Stimulated activated naive CD8-positive, alpha-beta T cell treated with anti-CD3 and anti-CD28 coated beads, Interleukin-15, Interleukin-2, amounts not matched to agents 100 U/mL and 50 U/mL, for 24 hours (primary cell): ENCODE measurements around the gene SMU1.

Source experiments
- ATAC-seq: fragments of 150-1000 bp; cut with Tn5 transposase; one replicate; pipeline ENCODE4 v1.10.0; 2021
- DNase-seq: peaks from one replicate; pipeline ENCODE4 v3.0.0; 2021

Gene SMU1

GRCh38 chr9:33076046-33077004 lies at the start of gene SMU1:
TSS of gene SMU1 (minus strand) at chr9:33076674. CDS start at chr9:33076608, 66 bp downstream.
- ATAC-seq (peak; percentile 99), DNase-seq (peak; percentile 94)

- DNase-seq (no peak), ATAC-seq (no peak)
Measured at GRCh38 chr9:33125461-33125860, 49.0 kb upstream of the SMU1 start.

- DNase-seq, result no peak
Measured at GRCh38 chr9:33124751-33125381, 48.4 kb upstream of the SMU1 start.

GRCh38 chr9:33124046-33124445 lies 47.6 kb upstream of the SMU1 start:
- DNase-seq, result no peak
- ATAC-seq, result no peak

More at GRCh38 chr9:33124751-33125381, 48.4 kb upstream of the SMU1 start:
- ATAC-seq, result no peak

- ATAC-seq (no peak), DNase-seq (no peak)
Measured at GRCh38 chr9:33123407-33124031, 47.0 kb upstream of the SMU1 start.

GRCh38 chr9:33120620-33121019 lies 44.1 kb upstream of the SMU1 start:
- DNase-seq, result no peak

GRCh38 chr9:33117796-33118195 lies 41.3 kb upstream of the SMU1 start:
- no peak for ATAC-seq
- DNase-seq, result no peak

More at GRCh38 chr9:33120620-33121019, 44.1 kb upstream of the SMU1 start:
- ATAC-seq, result no peak

- DNase-seq (no peak), ATAC-seq (peak; percentile 70)
Measured at GRCh38 chr9:33117306-33117705, 40.8 kb upstream of the SMU1 start.

- peak; percentile 19 for ATAC-seq
- DNase-seq, result no peak
Measured at GRCh38 chr9:33116860-33117259, 40.4 kb upstream of the SMU1 start.

- ATAC-seq (no peak), DNase-seq (no peak)
Measured at GRCh38 chr9:33114746-33115145, 38.3 kb upstream of the SMU1 start.

- ATAC-seq, result no peak
Measured at GRCh38 chr9:33113799-33114547, 37.5 kb upstream of the SMU1 start.

GRCh38 chr9:33112094-33112493 lies 35.6 kb upstream of the SMU1 start:
- ATAC-seq (no peak), DNase-seq (no peak)

More at GRCh38 chr9:33113799-33114547, 37.5 kb upstream of the SMU1 start:
- DNase-seq, result no peak

- ATAC-seq (no peak), DNase-seq (no peak)
Measured at GRCh38 chr9:33111631-33112030, 35.2 kb upstream of the SMU1 start.

- ATAC-seq, result no peak
- DNase-seq, result no peak
Measured at GRCh38 chr9:33110686-33111085, 34.2 kb upstream of the SMU1 start.

- ATAC-seq (peak; percentile 34), DNase-seq (no peak)
Measured at GRCh38 chr9:33109850-33110595, 33.5 kb upstream of the SMU1 start.

GRCh38 chr9:33109097-33109496 lies 32.6 kb upstream of the SMU1 start:
- DNase-seq (no peak), ATAC-seq (no peak)

GRCh38 chr9:33108472-33108871 lies 32.0 kb upstream of the SMU1 start:
- ATAC-seq (no peak), DNase-seq (no peak)

GRCh38 chr9:33107762-33108161 lies 31.3 kb upstream of the SMU1 start:
- no peak for DNase-seq
- ATAC-seq, result no peak

- ATAC-seq (no peak), DNase-seq (no peak)
Measured at GRCh38 chr9:33106827-33107621, 30.6 kb upstream of the SMU1 start.

GRCh38 chr9:33106372-33106771 lies 29.9 kb upstream of the SMU1 start:
- ATAC-seq, result no peak

More at GRCh38 chr9:33106372-33106771, 29.9 kb upstream of the SMU1 start:
- no peak for DNase-seq
